Vagina (tissue), 2 donors: ENCODE data around the gene TMEM203.

ENCODE experiments used
- POLR2AphosphoS5 ChIP-seq, 2 donors: sonication (generic); formaldehyde crosslinking; IDR thresholded peaks; one replicate each; pipeline ENCODE4 v1.9.0; 2017; ENCODE audit warnings: antibody characterized with exemption in 2 of 2, mild to moderate bottlenecking in 2 of 2, low read depth in 1 of 2; ENCODE audit not compliant: insufficient read depth in 1 of 2
- TF ChIP-seq, protein P1 (sequence below), 3 experiments: fragments of 450-650 bp in 2 of 3; fragments of 200-600 bp in 1 of 3; sonication (generic) in 1 of 3; IDR thresholded peaks; one replicate each; pipeline ENCODE4 v1.5.1; 2017 to 2019; ENCODE audit warnings: antibody characterized with exemption in 3 of 3, mild to moderate bottlenecking in 2 of 3, moderate library complexity in 2 of 3

DNA sequence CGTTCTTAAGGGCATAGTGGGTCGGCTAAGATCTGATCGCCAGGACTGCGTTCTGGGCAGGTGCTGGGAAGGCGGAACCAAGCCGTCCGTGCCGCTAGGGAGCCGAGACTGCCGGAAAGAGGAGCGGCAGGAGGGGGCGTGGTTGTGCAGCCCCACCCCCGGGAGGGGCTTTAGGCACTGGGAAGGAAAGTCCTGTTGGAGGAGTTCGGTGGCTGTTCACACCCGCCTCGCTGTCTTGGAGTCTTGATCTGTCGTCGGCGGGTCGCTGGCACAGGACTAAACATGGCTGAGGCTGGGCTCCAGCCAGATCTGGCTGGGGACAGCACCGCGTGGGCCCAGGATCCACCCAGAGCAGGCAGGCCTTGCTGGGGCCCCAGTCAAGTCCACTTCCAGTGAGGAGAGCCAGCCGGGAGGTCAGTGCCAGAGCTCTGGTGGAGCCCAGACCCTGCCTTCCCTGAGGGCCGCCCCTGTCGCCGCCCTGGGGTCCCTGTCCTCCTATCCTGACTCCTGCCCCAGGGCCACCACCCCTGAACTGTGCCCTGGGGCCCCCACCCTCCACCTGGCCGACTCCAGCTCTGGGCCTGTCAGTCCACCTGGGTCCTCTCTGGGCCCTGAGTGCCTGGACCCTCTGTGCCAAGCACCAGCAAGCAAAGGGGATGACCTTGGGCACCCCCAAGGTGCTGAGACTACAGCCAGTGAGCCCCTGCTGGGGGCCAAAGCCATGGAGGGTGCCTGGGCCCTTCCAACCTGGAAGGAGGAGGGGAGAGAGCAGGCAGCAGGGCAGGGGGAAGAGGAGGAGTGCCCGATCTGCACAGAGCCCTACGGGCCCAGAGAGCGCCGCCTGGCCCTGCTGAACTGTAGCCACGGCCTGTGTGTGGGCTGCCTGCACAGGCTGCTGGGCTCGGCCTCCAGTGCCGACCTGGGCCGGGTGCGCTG, 12.1 kb upstream of the TMEM203 start:
- TF ChIP-seq, protein P1, sequence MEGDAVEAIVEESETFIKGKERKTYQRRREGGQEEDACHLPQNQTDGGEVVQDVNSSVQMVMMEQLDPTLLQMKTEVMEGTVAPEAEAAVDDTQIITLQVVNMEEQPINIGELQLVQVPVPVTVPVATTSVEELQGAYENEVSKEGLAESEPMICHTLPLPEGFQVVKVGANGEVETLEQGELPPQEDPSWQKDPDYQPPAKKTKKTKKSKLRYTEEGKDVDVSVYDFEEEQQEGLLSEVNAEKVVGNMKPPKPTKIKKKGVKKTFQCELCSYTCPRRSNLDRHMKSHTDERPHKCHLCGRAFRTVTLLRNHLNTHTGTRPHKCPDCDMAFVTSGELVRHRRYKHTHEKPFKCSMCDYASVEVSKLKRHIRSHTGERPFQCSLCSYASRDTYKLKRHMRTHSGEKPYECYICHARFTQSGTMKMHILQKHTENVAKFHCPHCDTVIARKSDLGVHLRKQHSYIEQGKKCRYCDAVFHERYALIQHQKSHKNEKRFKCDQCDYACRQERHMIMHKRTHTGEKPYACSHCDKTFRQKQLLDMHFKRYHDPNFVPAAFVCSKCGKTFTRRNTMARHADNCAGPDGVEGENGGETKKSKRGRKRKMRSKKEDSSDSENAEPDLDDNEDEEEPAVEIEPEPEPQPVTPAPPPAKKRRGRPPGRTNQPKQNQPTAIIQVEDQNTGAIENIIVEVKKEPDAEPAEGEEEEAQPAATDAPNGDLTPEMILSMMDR (IDR thresholded peaks at IDR 0.05): no peak
- TF ChIP-seq POLR2AphosphoS5 (IDR thresholded peaks at IDR 0.05; ENCODE audit: insufficient read depth in 1 of 2, low read depth in 1 of 2): peak; percentile 54 to 56
